ENCODE data around the gene CALD1.
A peak's percentile ranks its signal among the peaks of the same experiment; 100 is the strongest.

- peak in 4 of 5 experiments; percentile 27 to 39 (median 30) for TF ChIP-seq CTCF (IDR thresholded peaks at IDR 0.05)
- no peak for TF ChIP-seq EP300 (IDR thresholded peaks at IDR 0.05; ENCODE audit: low read depth)
Observed at GRCh38 chr7:134755422-134756022, 23.9 kb upstream of the CALD1 start.
